ENCODE measurements around the gene SIVA1. TPM values are rescaled to one million over a fixed set of nuclear protein-coding genes. Genes with fewer than 3 reads are reported as not detected.

SIVA1 gene
- total and polyA plus RNA-seq, 2 of the 8 experiments (the other 6 are each of a cell fraction or from before 2014, with no cell fraction given) = 123 to 589 TPM

DNA sequence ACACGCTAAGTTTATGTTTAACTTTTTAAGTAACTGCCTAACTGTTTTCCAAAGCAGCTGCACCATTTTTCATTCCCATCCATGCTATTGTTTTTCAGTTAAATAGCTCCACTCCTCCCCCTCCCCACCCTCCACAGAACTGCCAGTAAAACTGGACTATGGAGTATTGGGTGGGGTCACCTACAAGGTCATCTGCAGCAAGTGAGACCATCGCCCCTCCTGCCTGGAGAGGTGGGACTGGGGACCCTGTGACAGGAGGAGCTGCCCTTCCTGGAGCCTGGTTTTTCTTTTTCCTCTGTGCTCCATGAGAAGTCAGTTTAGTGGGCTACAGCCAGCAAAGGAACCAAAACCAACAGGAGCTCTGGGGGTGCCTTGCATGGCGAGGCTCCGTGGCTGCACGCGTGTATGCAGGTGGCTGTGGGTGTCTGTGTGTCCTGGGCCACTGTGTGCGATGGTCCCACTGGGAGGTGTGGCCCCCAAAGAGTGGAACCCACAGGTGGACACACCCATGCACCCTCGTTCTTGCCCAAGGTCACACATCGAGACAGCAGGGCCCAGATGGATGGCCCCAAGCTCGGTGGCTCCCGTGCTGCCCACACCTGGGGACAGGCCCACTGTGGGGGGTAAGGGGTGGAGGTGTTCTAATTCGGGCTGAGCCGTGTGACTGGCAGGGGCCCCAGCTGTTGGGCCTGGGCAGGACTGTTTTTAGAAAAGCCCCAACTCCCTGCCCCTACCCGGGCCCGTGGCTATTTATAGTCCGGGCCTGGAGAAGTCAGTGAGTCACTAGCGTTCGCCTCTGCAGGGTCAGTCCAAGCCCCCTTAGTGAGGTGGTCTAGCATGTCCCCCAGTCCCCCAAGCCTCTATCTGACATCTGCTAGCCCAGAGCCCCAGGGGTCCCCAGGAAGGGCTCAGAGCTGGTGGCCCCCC is 31.2 kb upstream of the SIVA1 start:
- Histone ChIP-seq H3K9ac (replicated peaks in 1 of 4; ENCODE audit: extremely low read depth in 1 of 4, low read depth in 3 of 4, low read length in 3 of 4) (no peak overlapping the region), H3K4ac (replicated peaks; ENCODE audit: insufficient read length, low read depth, low read length) (no peak overlapping the region), H3K4me2 (ENCODE audit: insufficient read depth in 1 of 2, low read depth in 2 of 2, low read length in 2 of 2) (no peak overlapping the region), H3K23ac (ENCODE audit: insufficient read length) (no peak overlapping the region), H2BK15ac (ENCODE audit: low read length) (no peak overlapping the region), H3K27ac (ENCODE audit: low read depth, low read length) (no peak overlapping the region), H3K56ac (replicated peaks; ENCODE audit: insufficient read length, low read depth, low read length) (no peak overlapping the region), H3K14ac (ENCODE audit: insufficient read length) (no peak overlapping the region), H3K4me3 (ENCODE audit: extremely low read depth in 1 of 4, insufficient read depth in 2 of 4, low read depth in 3 of 4, low read length in 4 of 4) (no peak overlapping the region), H4K20me1 (replicated peaks in 1 of 2; ENCODE audit: control insufficient read depth in 1 of 2, insufficient read depth in 2 of 2, low read length in 2 of 2) (peaks cover 0 to 4% of the 10 kb centered on the region in 2 experiments), H3K4me1 (replicated peaks in 1 of 4; ENCODE audit: control insufficient read depth in 3 of 4, insufficient read depth in 4 of 4, low read length in 3 of 4) (peaks cover 0 to 18% (median 10%) of the 10 kb centered on the region in 4 experiments; a peak in 6 of 7 replicates), H4K5ac (ENCODE audit: insufficient read length, low read depth, low read length) (no peak overlapping the region), H3K79me1 (ENCODE audit: low read depth, low read length) (no peaks in the 10 kb centered on the region), H3K27me3 (replicated peaks in 1 of 4; ENCODE audit: control insufficient read depth in 3 of 4, extremely low read depth in 1 of 4, insufficient read depth in 3 of 4, low read length in 3 of 4) (no peaks in the 10 kb centered on the region; a peak in 1 of 7 replicates), H2AK5ac (ENCODE audit: low read depth, low read length) (no peak overlapping the region), H2AFZ (ENCODE audit: low read length) (no peak overlapping the region), H2BK20ac (ENCODE audit: low read length) (no peak overlapping the region), H4K91ac (replicated peaks; ENCODE audit: insufficient read length, low read length) (no peak overlapping the region), H3K79me2 (ENCODE audit: control insufficient read depth in 1 of 2, insufficient read depth in 2 of 2, low read length in 2 of 2) (no peaks in the 10 kb centered on the region), H2BK120ac (replicated peaks; ENCODE audit: low read depth, low read length) (no peak overlapping the region), H2BK12ac (ENCODE audit: low read depth, low read length) (no peak overlapping the region), H3K36me3 (ENCODE audit: control insufficient read depth in 2 of 4, insufficient read depth in 4 of 4, low read length in 3 of 4) (peaks cover 0 to 3% (median 0%) of the 10 kb centered on the region in 4 experiments; a peak in 1 of 8 replicates), H4K8ac (ENCODE audit: extremely low read depth, insufficient read depth, low read length) (no peak overlapping the region; the same call in 1 of the 2 replicates), H3K18ac (ENCODE audit: extremely low read depth, low read length) (no peak overlapping the region), H2BK5ac (ENCODE audit: low read depth, low read length) (no peak overlapping the region), H3K23me2 (ENCODE audit: low read depth, low read length) (peaks cover 9% of the 10 kb centered on the region; the same call in 1 of the 2 replicates), H3K9me3 (ENCODE audit: insufficient read depth in 2 of 2, low read depth in 1 of 2, low read length in 1 of 2) (no peaks in the 10 kb centered on the region)
- WGBS, 2 experiments (ENCODE audit: extremely low coverage in 1 of 2, insufficient coverage in 1 of 2, insufficient read length in 1 of 2, insufficient replicate concordance in 2 of 2, low coverage in 1 of 2, low lambda C conversion rate in 2 of 2, missing lambda C conversion rate in 1 of 2) = 90% methylated on average over 17 of the region's 18 CpGs; no CpG with 5 or more reads in 1 of the 2 experiments
- ChIA-PET CTCF (ENCODE audit: partially characterized antibody) (interaction anchor here (0.8 to 2.8 kb wide), 9 partner anchors 9 to 430 kb away, joined by 3 to 16 read pairs (median 3); no protein-coding TSS in a partner anchor), POLR2A (ENCODE audit: partially characterized antibody) (interaction anchor here (0.6 to 2.7 kb wide), 9 partner anchors 9 to 71 kb away, joined by 3 to 10 read pairs (median 4); partner anchors contain the start of gene SIVA1)
- FAIRE-seq (no peak), DNase-seq (ENCODE audit: low read depth in 1 of 2, low spot score in 2 of 2) (no peak)
- no peak for TF ChIP-seq CHD1 (IDR thresholded peaks at IDR 0.05; ENCODE audit: low read depth, low read length)
- no peak for TF ChIP-seq JUND (IDR thresholded peaks at IDR 0.05; ENCODE audit: low read length)
- TF ChIP-seq SP4 (IDR thresholded peaks at IDR 0.05; ENCODE audit: low read length) = no peak
- no peak for TF ChIP-seq POLR2A (IDR thresholded peaks at IDR 0.05; ENCODE audit: control extremely low read depth in 1 of 2, low read depth in 2 of 2, low read length in 2 of 2)
